SK-N-SH (cell line): ENCODE measurements around the gene CHAC2. TPM values are rescaled to one million over a fixed set of nuclear protein-coding genes. Genes with fewer than 3 reads are reported as not detected.
"Not testable (repeated sequence)": the region's sequence is repeated elsewhere in the genome, so short reads cannot be mapped to it uniquely, and the experiment has no call there.

Source experiments
- CTCF ChIA-PET: fragments of 300-600, 350-600 bp; formaldehyde crosslinking; extraction: SDS; loops from one replicate; lab custom pipeline; 2021; lab: Yijun Ruan, JAX
- POLR2A ChIA-PET: fragments of 350-600 bp; sonication (Branson Sonifier 250); formaldehyde crosslinking; extraction: SDS; loops from one replicate; lab custom pipeline; 2020; ENCODE audit warnings: antibody characterized with exemption, inconsistent platforms; lab: Yijun Ruan, JAX
- DNase-seq: peaks from one replicate; pipeline ENCODE4 v3.0.0; 2012
- H2AFZ ChIP-seq: fragments of 200-600 bp; sonication (generic); 2 replicates; pipeline ENCODE4 v1.8.1; 2016; ENCODE audit warnings: antibody characterized with exemption, mild to moderate bottlenecking, low read depth
- H3F3A ChIP-seq: fragments of 200-600 bp; sonication (generic); replicated peaks from 2 replicates; pipeline ENCODE3; 2016; ENCODE audit warnings: antibody characterized with exemption, mild to moderate bottlenecking; ENCODE audit not compliant: insufficient read depth
- H3K27ac ChIP-seq, 2 experiments: fragments of 200-500 bp in 1 of 2; fragments of 200-600 bp in 1 of 2; sonication (Bioruptor generic) in 1 of 2; sonication (generic), shearing (Covaris generic) in 1 of 2; 2 replicates each; pipeline versions ENCODE4 v1.5.1 to v1.6.1; 2014 to 2016; ENCODE audit warnings: low read depth in 2 of 2, inconsistent platforms in 1 of 2, low read length in 1 of 2, mild to moderate bottlenecking in 1 of 2, mixed read lengths in 1 of 2
- H3K27me3 ChIP-seq: fragments of 200-600 bp; sonication (generic), shearing (Covaris generic); 2 replicates; pipeline ENCODE4 v1.6.1; 2016; ENCODE audit warnings: mixed run types; ENCODE audit not compliant: insufficient read depth
- H3K36me3 ChIP-seq, 2 experiments: fragments of 200-500 bp in 1 of 2; fragments of 200-600 bp in 1 of 2; sonication (Bioruptor generic) in 1 of 2; sonication (generic) in 1 of 2; replicated peaks in 1 of 2; 2 replicates each; pipeline versions ENCODE3 to v1.5.1; 2014 to 2016; ENCODE audit warnings: low read length in 1 of 2, mild to moderate bottlenecking in 1 of 2; ENCODE audit not compliant: insufficient read depth in 2 of 2, control insufficient read depth in 1 of 2
- H3K4me1 ChIP-seq, 2 experiments: fragments of 200-500 bp in 1 of 2; fragments of 200-600 bp in 1 of 2; sonication (Bioruptor generic) in 1 of 2; sonication (generic), shearing (Covaris generic) in 1 of 2; 2 replicates each; pipeline versions ENCODE4 v1.5.1 to v1.6.1; 2014 to 2016; ENCODE audit warnings: low read depth in 1 of 2, low read length in 1 of 2, mixed run types in 1 of 2; ENCODE audit not compliant: insufficient read depth in 2 of 2, control insufficient read depth in 1 of 2
- H3K4me2 ChIP-seq: fragments of 200-600 bp; sonication (generic), shearing (Covaris generic); 2 replicates; pipeline ENCODE4 v1.6.1; 2017; ENCODE audit warnings: mixed run types
- H3K4me3 ChIP-seq, 2 experiments: fragments of 200-500 bp in 1 of 2; fragments of 200-600 bp in 1 of 2; sonication (Bioruptor generic) in 1 of 2; sonication (generic), shearing (Covaris generic) in 1 of 2; 2 replicates each; pipeline versions ENCODE4 v1.5.1 to v1.8.1; 2014 to 2016; ENCODE audit warnings: low read depth in 2 of 2, inconsistent platforms in 1 of 2, low read length in 1 of 2, mild to moderate bottlenecking in 1 of 2, mixed read lengths in 1 of 2, moderate library complexity in 1 of 2
- H3K79me2 ChIP-seq: fragments of 200-600 bp; sonication (generic); 2 replicates; pipeline ENCODE4 v1.8.1; 2017; ENCODE audit warnings: mild to moderate bottlenecking; ENCODE audit not compliant: insufficient read depth
- H3K9ac ChIP-seq: fragments of 200-600 bp; sonication (generic); 2 replicates; pipeline ENCODE4 v1.6.1; 2017; ENCODE audit warnings: mixed run types
- H3K9me2 ChIP-seq: fragments of 200-600 bp; sonication (generic); 2 replicates; pipeline ENCODE4 v1.6.1; 2017; ENCODE audit warnings: mixed run types
- H3K9me3 ChIP-seq: fragments of 200-600 bp; sonication (generic); 2 replicates; pipeline ENCODE4 v1.6.1; 2017; ENCODE audit warnings: mixed run types, mild to moderate bottlenecking, moderate library complexity
- H4K20me1 ChIP-seq: fragments of 200-600 bp; sonication (generic); 2 replicates; pipeline ENCODE4 v1.6.1; 2017; ENCODE audit warnings: mild to moderate bottlenecking, mixed run types; ENCODE audit not compliant: insufficient read depth
- ELF1 ChIP-seq: IDR thresholded peaks from 2 replicates; pipeline ENCODE4 v1.4.0; 2012
- FOXM1 ChIP-seq: IDR thresholded peaks from 2 replicates; pipeline ENCODE4 v1.4.0; 2012; ENCODE audit warnings: low read depth, mild to moderate bottlenecking
- IRF3 ChIP-seq: fragments of 150-350 bp; IDR thresholded peaks from 2 replicates; pipeline ENCODE4 v1.6.1; 2016; ENCODE audit warnings: mild to moderate bottlenecking, low read depth, low read length
- MEF2A ChIP-seq: IDR thresholded peaks from 2 replicates; pipeline ENCODE4 v1.4.0; 2012; ENCODE audit warnings: low read depth, borderline replicate concordance
- NFIC ChIP-seq: IDR thresholded peaks from 2 replicates; pipeline ENCODE4 v1.4.0; 2012; ENCODE audit warnings: borderline replicate concordance
- NRF1 ChIP-seq: IDR thresholded peaks from 2 replicates; pipeline ENCODE4 v1.6.1; 2012; ENCODE audit warnings: low read depth, mild to moderate bottlenecking, low read length
- PBX3 ChIP-seq: IDR thresholded peaks from 2 replicates; pipeline ENCODE4; 2012
- RFX5 ChIP-seq: IDR thresholded peaks from 2 replicates; pipeline ENCODE4 v1.6.1; 2012; ENCODE audit warnings: mild to moderate bottlenecking, improper control_type of control experiment, low read length
- RXRA ChIP-seq: IDR thresholded peaks from 2 replicates; pipeline ENCODE4 v1.4.0; 2012; ENCODE audit warnings: low read depth, mild to moderate bottlenecking, borderline replicate concordance
- SIN3A ChIP-seq: IDR thresholded peaks from 2 replicates; pipeline ENCODE4 v1.6.1; 2012; ENCODE audit warnings: low read depth, mild to moderate bottlenecking, low read length, moderate library complexity, borderline replicate concordance
- SMC3 ChIP-seq: IDR thresholded peaks from 2 replicates; pipeline ENCODE4 v1.6.1; 2012; ENCODE audit warnings: low read depth, low read length, improper control_type of control experiment
- TCF12 ChIP-seq: IDR thresholded peaks from 2 replicates; pipeline ENCODE4 v1.4.0; 2012
- USF1 ChIP-seq: IDR thresholded peaks from 2 replicates; pipeline ENCODE4 v1.4.0; 2012; ENCODE audit warnings: low read depth, borderline replicate concordance
- ZBTB33 ChIP-seq: IDR thresholded peaks from 2 replicates; pipeline ENCODE4 v1.4.0; 2012; ENCODE audit warnings: low read depth, borderline replicate concordance
- WGBS: methylation state at CpG from one replicate; pipeline ENCODE4 v1.1.6; 2017; ENCODE audit warnings: low lambda C conversion rate; 5-methylcytosine and 5-hydroxymethylcytosine counted together
- polyA plus RNA-seq, 3 experiments: library from polyadenylated mRNA; depleted of rRNA; stranded (reverse); fragments of >200 nt; gene quantifications; 2 replicates each; pipeline ENCODE4 v1.2.3, GENCODE V29; 2012

Gene CHAC2
- polyA plus RNA-seq, 1 of the 3 experiments (the other 2 are of a cell fraction), result 2.1 TPM

GRCh38 chr2:53756644-53757043, 11.0 kb upstream of the CHAC2 start:
- no peaks in the 10 kb centered on the region for H4K20me1 ChIP-seq
- H3K27ac ChIP-seq, result no peak overlapping the region
- peaks cover 11 to 13% of the 10 kb centered on the region in 2 experiments for H3K36me3 ChIP-seq
- no peak overlapping the region for H3K4me3 ChIP-seq
- peaks cover 0 to 5% of the 10 kb centered on the region in 2 experiments; a peak in 1 of 4 replicates for H3K4me1 ChIP-seq
- H3K79me2 ChIP-seq, result peaks cover 2% of the 10 kb centered on the region; the same call in 1 of the 2 replicates
- no peak overlapping the region for H3K9ac ChIP-seq
- WGBS, result 98% methylated on average over 15 of the region's 15 CpGs
- TF ChIP-seq NRF1 (no peak), ELF1 (no peak), IRF3 (no peak), NFIC (no peak), TCF12 (no peak), RFX5 (no peak), ZBTB33 (no peak), RXRA (no peak), PBX3 (no peak), MEF2A (no peak), FOXM1 (no peak), SIN3A (no peak), USF1 (no peak), SMC3 (no peak)
- ChIA-PET POLR2A (no interaction called here), CTCF (no interaction called here)
- H3K9me3 ChIP-seq, result no peaks in the 10 kb centered on the region
- no peaks in the 10 kb centered on the region for H3K9me2 ChIP-seq
- no peaks in the 10 kb centered on the region for H3K27me3 ChIP-seq
- no peak overlapping the region for H2AFZ ChIP-seq
- no peak overlapping the region for H3K4me2 ChIP-seq
- peaks cover 10% of the 10 kb centered on the region for H3F3A ChIP-seq
- DNase-seq, result no peak

GRCh38 chr2:53757206-53757605, 10.4 kb upstream of the CHAC2 start:
- H3K4me3 ChIP-seq, H3F3A ChIP-seq, H3K4me2 ChIP-seq, POLR2A ChIA-PET, H3K79me2 ChIP-seq, H4K20me1 ChIP-seq, H3K27me3 ChIP-seq, H2AFZ ChIP-seq, DNase-seq, H3K27ac ChIP-seq, H3K4me1 ChIP-seq, H3K9ac ChIP-seq, H3K9me2 ChIP-seq, CTCF ChIA-PET, H3K9me3 ChIP-seq: not testable (repeated sequence)
- H3K36me3 ChIP-seq, result peaks cover 11 to 19% of the 10 kb centered on the region in 2 experiments
- WGBS, result 96% methylated on average over 14 of the region's 14 CpGs
